Lower leg skin (tissue), 3 donors: ENCODE measurements around the gene SULF2.

Experiments used
- CTCF ChIP-seq, 3 donors: fragments of 450-650 bp; IDR thresholded peaks; one replicate each; pipeline ENCODE4 v1.5.1; 2016; ENCODE audit warnings: antibody characterized with exemption in 3 of 3, mild to moderate bottlenecking in 3 of 3, moderate library complexity in 2 of 3
- POLR2A ChIP-seq, 2 donors: fragments of 450-650 bp; IDR thresholded peaks; one replicate each; pipeline ENCODE4 v1.6.1; 2016 to 2017; ENCODE audit warnings: antibody characterized with exemption in 2 of 2, mild to moderate bottlenecking in 1 of 2, moderate library complexity in 1 of 2

GRCh38 chr20:47789081-47789763 lies 3.9 kb upstream of the SULF2 start:
- TF ChIP-seq CTCF (IDR thresholded peaks at IDR 0.05): no peak
- no peak for TF ChIP-seq POLR2A (IDR thresholded peaks at IDR 0.05)
